Measurements from ENCODE around the gene FOXN4.

Gene FOXN4

DNA sequence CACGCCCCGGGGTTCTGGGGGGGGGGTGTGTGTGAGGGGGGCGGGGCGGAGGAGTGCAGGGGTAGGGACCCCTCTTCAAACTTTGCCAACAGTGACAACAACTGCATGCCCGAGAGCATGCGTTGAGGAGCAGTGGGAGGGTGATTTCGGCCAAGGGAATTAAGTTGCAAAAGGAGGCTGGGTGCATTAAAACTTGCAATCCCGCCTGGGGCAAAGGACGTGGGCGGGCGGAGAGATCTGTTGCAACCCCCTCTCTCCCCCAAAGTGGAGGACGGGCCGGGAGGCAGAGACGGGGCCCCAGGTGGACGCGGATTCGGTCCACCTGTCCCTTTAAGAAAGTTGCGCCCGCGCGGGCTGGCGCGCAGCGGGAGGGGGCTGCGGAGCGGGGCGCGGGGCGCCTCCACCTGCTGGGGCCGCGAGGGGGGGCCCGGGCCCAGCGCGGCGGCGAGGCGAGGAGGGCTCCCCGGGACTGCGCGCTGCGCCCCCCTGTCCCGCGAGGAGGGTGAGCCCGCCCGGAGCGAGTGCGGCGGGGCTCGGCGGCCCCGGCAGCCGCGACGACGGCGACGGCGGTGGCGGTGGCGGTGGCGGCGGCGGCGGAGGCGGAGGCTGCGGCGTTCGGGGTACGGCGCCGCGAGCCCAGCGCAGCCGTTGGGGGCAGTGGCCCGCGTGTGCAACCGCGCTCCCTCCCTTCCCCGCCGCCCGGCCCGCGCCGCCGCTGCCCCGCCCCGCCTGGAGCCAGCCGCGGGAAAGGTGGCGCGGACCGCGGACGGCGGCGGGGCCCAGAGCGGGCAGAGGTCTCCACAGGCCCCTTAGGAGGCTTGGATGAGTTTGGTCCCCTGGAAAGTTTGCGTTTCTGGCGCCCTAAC is 530 bp upstream of the FOXN4 start:
- FAIRE-seq (no peak), DNase-seq (ENCODE audit: extremely low spot score, insufficient read length, low read depth) (no peak)

- FAIRE-seq (no peak), DNase-seq (ENCODE audit: extremely low spot score, insufficient read length, low read depth) (no peak)
Measured at GRCh38 chr12:109307051-109307450, 2.0 kb downstream of the FOXN4 start.

GRCh38 chr12:109305547-109305946 is 3.5 kb downstream of the FOXN4 start:
- FAIRE-seq: no peak
- DNase-seq (ENCODE audit: extremely low spot score, insufficient read length, low read depth): no peak

DNA sequence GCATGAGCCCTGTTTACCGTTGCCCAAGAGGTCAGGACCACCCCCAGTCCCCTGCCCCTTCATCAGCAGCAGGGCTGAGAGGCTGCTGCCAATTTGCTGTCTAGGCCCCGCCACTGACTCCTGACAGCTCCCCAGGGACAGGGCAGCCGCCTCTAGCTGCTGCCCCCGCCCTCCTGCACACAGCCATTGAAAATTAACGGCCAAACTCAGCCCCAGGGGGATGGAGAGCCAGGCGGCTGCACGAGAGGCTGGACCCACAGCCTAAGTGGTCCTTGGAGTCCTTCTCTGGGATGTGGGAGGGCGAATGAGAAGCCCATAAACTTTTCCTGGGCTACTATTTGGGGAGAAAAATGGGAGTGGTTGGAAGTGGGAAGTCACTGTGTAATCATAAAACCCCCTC is 4.6 kb downstream of the FOXN4 start:
- FAIRE-seq (no peak), DNase-seq (ENCODE audit: extremely low spot score, insufficient read length, low read depth) (no peak)

GRCh38 chr12:109302770-109303169 is 6.3 kb downstream of the FOXN4 start:
- DNase-seq (ENCODE audit: extremely low spot score, insufficient read length, low read depth) (no peak), FAIRE-seq (no peak)

- peak; percentile 50 for FAIRE-seq
- DNase-seq (ENCODE audit: extremely low spot score, insufficient read length, low read depth): no peak
Measured at GRCh38 chr12:109302358-109302757, 6.7 kb downstream of the FOXN4 start.

- DNase-seq (ENCODE audit: extremely low spot score, insufficient read length, low read depth) (no peak), FAIRE-seq (no peak)
Measured at GRCh38 chr12:109301643-109302168, 7.4 kb downstream of the FOXN4 start.

DNA sequence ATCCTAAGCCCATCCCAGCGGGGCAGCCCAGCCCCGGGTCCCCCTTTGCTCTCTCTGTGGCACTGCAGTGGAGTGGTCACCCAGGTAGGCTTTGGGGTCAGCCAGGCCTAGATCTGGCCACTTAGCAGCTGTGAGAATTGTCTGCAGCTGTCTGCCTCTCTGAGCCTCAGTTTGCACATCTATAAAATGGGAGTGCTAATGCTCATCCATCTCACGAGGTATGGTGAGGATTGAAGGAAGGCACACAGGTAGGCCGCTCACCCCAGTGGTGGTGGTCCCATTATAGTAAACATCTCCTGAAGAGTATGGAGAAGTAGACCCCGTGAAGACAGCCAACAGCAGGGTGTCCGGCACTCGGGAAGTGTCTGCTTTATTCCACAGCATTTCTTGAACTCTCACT is 9.2 kb downstream of the FOXN4 start:
- FAIRE-seq (no peak), DNase-seq (ENCODE audit: extremely low spot score, insufficient read length, low read depth) (no peak)

- DNase-seq (ENCODE audit: extremely low spot score, insufficient read length, low read depth) (no peak), FAIRE-seq (no peak)
Measured at GRCh38 chr12:109296431-109296830, 12.7 kb downstream of the FOXN4 start.

- DNase-seq (ENCODE audit: extremely low spot score, insufficient read length, low read depth) (no peak), FAIRE-seq (no peak)
Measured at GRCh38 chr12:109295764-109296425, 13.2 kb downstream of the FOXN4 start.

DNA sequence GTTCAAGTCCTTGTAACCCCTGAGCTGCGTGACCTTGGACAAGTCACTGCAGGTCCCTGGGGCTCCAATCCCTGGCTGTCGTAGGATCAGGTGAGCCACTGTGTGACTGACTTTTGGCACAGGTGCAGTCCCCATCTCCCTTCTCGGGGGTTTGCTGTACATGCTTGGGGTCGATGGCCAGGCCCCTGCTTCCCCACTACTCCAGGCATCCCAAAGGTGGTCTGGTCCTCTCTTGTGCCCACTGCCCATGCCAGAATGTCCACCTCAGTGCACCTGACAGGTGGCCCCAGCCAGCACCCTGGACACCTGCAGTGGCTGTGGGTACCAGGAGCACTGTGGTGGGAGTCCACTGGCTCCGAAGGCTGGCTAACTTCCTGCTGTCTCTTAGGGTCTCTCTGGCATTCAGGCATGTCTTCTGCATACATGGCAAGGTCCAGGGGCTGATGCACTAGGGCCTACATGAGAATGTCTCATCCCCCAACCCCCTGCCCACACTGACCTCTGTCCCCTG is 14.7 kb downstream of the FOXN4 start:
- FAIRE-seq (no peak), DNase-seq (ENCODE audit: extremely low spot score, insufficient read length, low read depth) (no peak)

DNA sequence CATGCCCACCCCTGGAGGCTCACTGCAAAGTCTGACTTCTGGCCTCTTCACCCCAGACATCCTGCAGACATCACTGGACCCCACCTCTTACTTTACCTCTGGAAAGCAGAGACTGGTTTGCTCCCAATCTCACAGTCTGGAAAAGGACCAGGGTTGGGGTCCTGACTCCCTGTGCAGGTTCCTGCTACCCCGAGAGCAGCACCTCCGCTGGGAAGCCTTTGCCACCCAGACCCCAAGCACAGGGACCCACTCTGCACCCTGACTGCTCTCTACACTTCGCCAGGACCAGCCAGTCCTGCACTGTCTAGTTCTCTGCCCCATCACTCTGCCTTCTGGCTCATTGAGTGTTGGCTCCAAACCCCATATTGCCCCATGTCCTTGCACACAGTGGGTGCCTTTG is 16.0 kb downstream of the FOXN4 start:
- FAIRE-seq: no peak

GRCh38 chr12:109292342-109292711 is 16.8 kb downstream of the FOXN4 start:
- no peak for FAIRE-seq
- no peak for DNase-seq (ENCODE audit: extremely low spot score, insufficient read length, low read depth)

More for the DNA sequence above, 16.0 kb downstream of the FOXN4 start:
- DNase-seq (ENCODE audit: extremely low spot score, insufficient read length, low read depth): no peak

DNA sequence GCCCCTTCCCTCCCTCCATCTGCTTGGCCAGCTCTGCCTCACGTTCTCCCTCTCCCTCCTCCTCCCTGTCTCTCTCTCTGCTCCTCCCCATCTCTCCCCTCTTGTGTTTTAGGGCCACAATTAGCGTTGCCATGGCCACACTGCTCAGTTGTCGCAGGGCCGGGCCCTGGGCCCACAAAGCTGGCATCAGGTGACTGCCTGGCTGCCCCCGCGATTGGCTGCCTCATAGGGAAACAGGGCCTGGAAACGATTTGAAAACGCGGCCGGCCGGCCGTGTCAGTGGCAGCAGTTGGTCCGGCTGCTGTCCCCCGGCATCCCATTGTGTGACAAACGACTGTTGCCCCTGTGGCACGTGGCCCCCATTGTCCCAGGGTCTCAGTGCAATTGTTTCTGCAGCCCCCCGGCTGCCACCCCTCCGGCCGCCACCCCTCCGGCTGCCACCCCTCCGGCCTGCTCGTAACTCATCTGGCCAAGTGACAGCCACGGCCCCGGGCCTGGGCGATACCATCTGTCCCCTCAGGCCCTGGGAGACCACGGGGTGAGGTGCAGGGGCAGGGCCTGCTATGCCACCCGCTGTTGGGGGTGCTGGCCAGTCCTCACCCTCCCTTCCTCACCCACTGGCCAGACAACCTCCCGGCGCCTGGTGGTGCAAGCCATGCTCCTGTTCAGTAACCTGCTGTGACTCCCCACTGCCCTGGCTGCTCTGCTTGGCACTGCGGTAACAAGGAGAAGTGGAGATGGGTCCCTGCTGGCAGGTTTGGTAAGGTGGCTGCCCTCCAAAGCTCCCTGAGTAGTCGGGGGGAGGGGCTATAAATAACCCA is 17.4 kb downstream of the FOXN4 start:
- no peak for DNase-seq (ENCODE audit: extremely low spot score, insufficient read length, low read depth)
- no peak for FAIRE-seq

GRCh38 chr12:109291117-109291516 is 18.0 kb downstream of the FOXN4 start:
- no peak for DNase-seq (ENCODE audit: extremely low spot score, insufficient read length, low read depth)
- FAIRE-seq: no peak

GRCh38 chr12:109290061-109290460 is 19.0 kb downstream of the FOXN4 start:
- DNase-seq (ENCODE audit: extremely low spot score, insufficient read length, low read depth) (no peak), FAIRE-seq (no peak)

GRCh38 chr12:109289551-109289950 is 19.5 kb downstream of the FOXN4 start:
- FAIRE-seq (no peak), DNase-seq (ENCODE audit: extremely low spot score, insufficient read length, low read depth) (no peak)

- DNase-seq (ENCODE audit: extremely low spot score, insufficient read length, low read depth) (no peak), FAIRE-seq (no peak)
Measured at GRCh38 chr12:109289004-109289403, 20.1 kb downstream of the FOXN4 start.

GRCh38 chr12:109288571-109288970 is 20.5 kb downstream of the FOXN4 start:
- FAIRE-seq (no peak), DNase-seq (ENCODE audit: extremely low spot score, insufficient read length, low read depth) (no peak)

DNA sequence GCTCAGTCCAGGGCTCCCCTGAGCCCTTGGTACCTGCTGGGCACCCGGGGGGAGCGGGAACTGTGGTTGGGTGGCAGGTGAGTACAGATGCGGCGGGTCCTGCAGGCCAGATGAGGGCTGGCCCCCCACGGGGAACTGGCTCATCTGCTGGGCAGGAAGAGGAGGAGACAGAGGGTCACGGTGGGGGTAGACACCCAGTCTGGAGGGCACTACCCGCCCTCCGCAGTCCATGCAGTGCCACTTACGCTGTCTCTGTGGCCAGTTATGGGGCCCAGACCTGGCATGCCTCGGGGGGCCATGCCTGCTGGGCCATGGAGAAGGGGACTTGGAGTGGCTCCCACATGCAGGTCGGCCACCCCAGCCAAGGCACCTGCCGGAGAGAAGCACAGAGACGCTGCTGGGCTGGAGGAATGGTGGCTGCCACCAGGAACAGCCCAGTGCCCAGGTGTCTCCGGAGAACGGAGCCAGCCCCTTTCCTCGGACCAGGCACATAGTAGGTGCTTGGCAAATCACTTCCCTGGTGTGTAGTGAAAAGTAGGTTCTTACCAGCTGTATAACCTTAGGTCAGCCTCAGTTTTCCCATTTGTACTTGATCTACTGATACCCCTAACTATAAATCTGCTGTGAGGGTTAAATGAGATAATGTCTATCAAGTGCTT is 21.1 kb downstream of the FOXN4 start:
- FAIRE-seq (no peak), DNase-seq (ENCODE audit: extremely low spot score, insufficient read length, low read depth) (no peak)

Measured in GM18507 (cell line).